ENCODE results near the gene BCL2L14. TPM values are rescaled to one million over a fixed set of nuclear protein-coding genes. Genes with fewer than 3 reads are reported as not detected.

BCL2L14 gene
- total and polyA plus RNA-seq, 2 donors (not counting 1 experiment from before 2014, with no cell fraction given): 0.04 TPM; not detected in 1

- ATAC-seq (ENCODE audit: low read depth): no peak
- no peak overlapping the region for H3K9ac ChIP-seq (ENCODE audit: low read length)
- intact Hi-C loops (cut with micrococcal nuclease): no loop called here
- no peak for DNase-seq
- H3K4me2 ChIP-seq (replicated peaks; ENCODE audit: low read depth, low read length, poor library complexity, severe bottlenecking): no peak overlapping the region
- H3K79me2 ChIP-seq (ENCODE audit: control insufficient read depth, insufficient read depth, low read length): no peaks in the 10 kb centered on the region
- H3K9me3 ChIP-seq (ENCODE audit: control extremely low read depth in 1 of 3, control insufficient read depth in 2 of 3, insufficient read depth in 1 of 3, low read length in 2 of 3): no peaks in the 10 kb centered on the region
- WGBS (ENCODE audit: insufficient coverage): 100% methylated on average over 2 of the region's 9 CpGs
- no peak for TF ChIP-seq CTCF (IDR thresholded peaks at IDR 0.05)
- no peak for TF ChIP-seq EZH2 (IDR thresholded peaks at IDR 0.05; ENCODE audit: borderline replicate concordance, insufficient read depth, low read depth, low read length, poor library complexity, severe bottlenecking)
- H2AFZ ChIP-seq (ENCODE audit: insufficient read depth, low read depth, low read length, poor library complexity, severe bottlenecking): no peak overlapping the region
- H3K4me1 ChIP-seq (ENCODE audit: control insufficient read depth in 2 of 2, insufficient read depth in 2 of 2, low read length in 2 of 2): no peaks in the 10 kb centered on the region
- no peaks in the 10 kb centered on the region for H4K20me1 ChIP-seq (ENCODE audit: control insufficient read depth, insufficient read depth, low read length, poor library complexity, severe bottlenecking)
- CTCF ChIA-PET: no interaction called here
- H3K4me3 ChIP-seq (ENCODE audit: control extremely low read depth in 1 of 5, extremely low read depth in 1 of 5, insufficient read depth in 1 of 5, low read depth in 2 of 5, low read length in 4 of 5): no peak overlapping the region
- POLR2A ChIA-PET: no interaction called here
- Mint-ChIP-seq H3K4me3 (no peak overlapping the region), H3K9me3 (ENCODE audit: insufficient read depth) (no peaks in the 10 kb centered on the region), H3K27ac (no peak overlapping the region), H3K27me3 (peaks cover 25% of the 10 kb centered on the region), H3K4me1 (no peaks in the 10 kb centered on the region)
- peaks cover 0 to 11% (median 0%) of the 10 kb centered on the region in 4 experiments for H3K27me3 ChIP-seq (replicated peaks in 1 of 4; ENCODE audit: control extremely low read depth in 1 of 4, control insufficient read depth in 3 of 4, insufficient read depth in 4 of 4, low read length in 3 of 4)
- H3K27ac ChIP-seq (ENCODE audit: low read length in 2 of 2): no peak overlapping the region
- no peaks in the 10 kb centered on the region for H3K36me3 ChIP-seq (replicated peaks in 1 of 2; ENCODE audit: control extremely low read depth in 1 of 2, control insufficient read depth in 1 of 2, extremely low read depth in 1 of 2, insufficient read depth in 2 of 2, low read length in 1 of 2)
These were observed 18.0 kb downstream of the BCL2L14 start for GRCh38 chr12:12088761-12089160.

- Histone ChIP-seq H3K27me3 (replicated peaks in 1 of 4; ENCODE audit: control extremely low read depth in 1 of 4, control insufficient read depth in 3 of 4, insufficient read depth in 4 of 4, low read length in 3 of 4) (peaks cover 0 to 8% (median 0%) of the 10 kb centered on the region in 4 experiments), H3K9me3 (ENCODE audit: control extremely low read depth in 1 of 3, control insufficient read depth in 2 of 3, insufficient read depth in 1 of 3, low read length in 2 of 3) (no peaks in the 10 kb centered on the region), H2AFZ (ENCODE audit: insufficient read depth, low read depth, low read length, poor library complexity, severe bottlenecking) (no peak overlapping the region), H3K36me3 (replicated peaks in 1 of 2; ENCODE audit: control extremely low read depth in 1 of 2, control insufficient read depth in 1 of 2, extremely low read depth in 1 of 2, insufficient read depth in 2 of 2, low read length in 1 of 2) (no peaks in the 10 kb centered on the region), H3K27ac (ENCODE audit: low read length in 2 of 2) (no peak overlapping the region), H4K20me1 (ENCODE audit: control insufficient read depth, insufficient read depth, low read length, poor library complexity, severe bottlenecking) (no peaks in the 10 kb centered on the region), H3K4me2 (replicated peaks; ENCODE audit: low read depth, low read length, poor library complexity, severe bottlenecking) (no peak overlapping the region), H3K9ac (ENCODE audit: low read length) (no peak overlapping the region), H3K4me1 (ENCODE audit: control insufficient read depth in 2 of 2, insufficient read depth in 2 of 2, low read length in 2 of 2) (no peaks in the 10 kb centered on the region), H3K79me2 (ENCODE audit: control insufficient read depth, insufficient read depth, low read length) (no peaks in the 10 kb centered on the region), H3K4me3 (ENCODE audit: control extremely low read depth in 1 of 5, extremely low read depth in 1 of 5, insufficient read depth in 1 of 5, low read depth in 2 of 5, low read length in 4 of 5) (no peak overlapping the region)
- Mint-ChIP-seq H3K4me3 (no peak overlapping the region), H3K9me3 (ENCODE audit: insufficient read depth) (no peaks in the 10 kb centered on the region), H3K4me1 (no peaks in the 10 kb centered on the region), H3K27ac (no peak overlapping the region), H3K27me3 (peaks cover 36% of the 10 kb centered on the region)
- ChIA-PET CTCF (interaction anchor here (0.7 kb wide), 1 partner anchor 256 kb away, joined by 3 read pairs; no protein-coding TSS in a partner anchor), POLR2A (no interaction called here)
- intact Hi-C loops (cut with micrococcal nuclease): no loop called here
- no peak for TF ChIP-seq EZH2 (IDR thresholded peaks at IDR 0.05; ENCODE audit: borderline replicate concordance, insufficient read depth, low read depth, low read length, poor library complexity, severe bottlenecking)
- no peak for TF ChIP-seq CTCF (IDR thresholded peaks at IDR 0.05)
- no peak for ATAC-seq (ENCODE audit: low read depth)
- no peak for DNase-seq
- WGBS (ENCODE audit: insufficient coverage): 93% methylated on average over 3 of the region's 3 CpGs
These were observed 20.3 kb downstream of the BCL2L14 start for GRCh38 chr12:12091071-12091470.

Measured in B cell (primary cell).